H1 (cell line): ENCODE measurements around the gene LCE5A. TPM values are rescaled to one million over a fixed set of nuclear protein-coding genes. Genes with fewer than 3 reads are reported as not detected.

ENCODE experiments used
- CTCF ChIA-PET: fragments of 300-600 bp; sonication (Branson Sonifier 250); formaldehyde crosslinking; loops from one replicate; lab custom pipeline; 2021; ENCODE audit not compliant: partially characterized antibody; lab: Charles Lee
- POLR2A ChIA-PET: fragments of 300-600 bp; sonication (Branson Sonifier 250); formaldehyde crosslinking; loops from one replicate; lab custom pipeline; 2021; ENCODE audit warnings: inconsistent platforms; ENCODE audit not compliant: partially characterized antibody; lab: Charles Lee
- DNase-seq, 2 experiments: peaks; one replicate each; pipeline versions ENCODE4 v3.0.0 to v3.0.0-alpha.2; 2010 to 2022; ENCODE audit warnings: low spot score in 2 of 2, low read depth in 1 of 2, mixed read lengths in 1 of 2
- FAIRE-seq: peaks from 2 replicates; lab custom pipeline; 2011; peaks lifted over from hg19 to GRCh38; lab: Jason Lieb, UNC
- H2AFZ ChIP-seq: 2 replicates; pipeline ENCODE4 v1.8.1; 2012; ENCODE audit warnings: low read length, inconsistent platforms
- H2AK5ac ChIP-seq: 2 replicates; pipeline ENCODE4 v1.6.1; 2013; ENCODE audit warnings: low read depth, low read length
- H2BK120ac ChIP-seq: replicated peaks from 2 replicates; pipeline ENCODE3; 2013; ENCODE audit warnings: low read depth, low read length, inconsistent platforms
- H2BK12ac ChIP-seq: 2 replicates; pipeline ENCODE4 v1.6.1; 2013; ENCODE audit warnings: low read depth, low read length
- H2BK15ac ChIP-seq: 2 replicates; pipeline ENCODE4 v1.6.1; 2013; ENCODE audit warnings: low read length
- H2BK20ac ChIP-seq: 2 replicates; pipeline ENCODE4 v1.6.1; 2013; ENCODE audit warnings: low read length
- H2BK5ac ChIP-seq: 2 replicates; pipeline ENCODE4 v1.6.1; 2013; ENCODE audit warnings: low read depth, low read length
- H3K14ac ChIP-seq: 2 replicates; pipeline ENCODE4 v1.6.1; 2013; ENCODE audit warnings: inconsistent platforms; ENCODE audit not compliant: insufficient read length
- H3K18ac ChIP-seq: 2 replicates; pipeline ENCODE4 v1.6.1; 2013; ENCODE audit warnings: low read length; ENCODE audit errors: extremely low read depth
- H3K23ac ChIP-seq: 2 replicates; pipeline ENCODE4 v1.6.1; 2013; ENCODE audit warnings: inconsistent platforms; ENCODE audit not compliant: insufficient read length
- H3K23me2 ChIP-seq: 2 replicates; pipeline ENCODE4 v1.6.1; 2013; ENCODE audit warnings: low read depth, low read length
- H3K27ac ChIP-seq: 2 replicates; pipeline ENCODE4 v1.6.1; 2011; ENCODE audit warnings: low read depth, low read length, inconsistent platforms
- H3K27me3 ChIP-seq, 4 experiments: replicated peaks in 1 of 4; 1 replicate in 1 of 4; 2 replicates in 3 of 4; pipeline versions ENCODE4 v1.6.1 to v1.8.1; 2011 to 2013; ENCODE audit warnings: low read length in 3 of 4, mild to moderate bottlenecking in 3 of 4, inconsistent platforms in 2 of 4, mixed read lengths in 2 of 4, moderate library complexity in 1 of 4; ENCODE audit not compliant: control insufficient read depth in 3 of 4, insufficient read depth in 3 of 4; ENCODE audit errors: extremely low read depth in 1 of 4
- H3K36me3 ChIP-seq, 4 experiments: 2 replicates each; pipeline versions ENCODE4 v1.6.1 to v1.8.1; 2011 to 2013; ENCODE audit warnings: mild to moderate bottlenecking in 4 of 4, low read length in 3 of 4, moderate library complexity in 2 of 4, control low read depth in 1 of 4, inconsistent platforms in 1 of 4; ENCODE audit not compliant: insufficient read depth in 4 of 4, control insufficient read depth in 2 of 4
- H3K4ac ChIP-seq: replicated peaks from 2 replicates; pipeline ENCODE3; 2013; ENCODE audit warnings: low read length, low read depth, mixed read lengths, inconsistent platforms; ENCODE audit not compliant: insufficient read length
- H3K4me1 ChIP-seq, 4 experiments: replicated peaks in 1 of 4; 1 replicate in 1 of 4; 2 replicates in 3 of 4; pipeline versions ENCODE4 v1.6.1 to v1.8.1; 2011 to 2013; ENCODE audit warnings: low read length in 3 of 4, inconsistent platforms in 2 of 4, mixed read lengths in 1 of 4; ENCODE audit not compliant: insufficient read depth in 4 of 4, control insufficient read depth in 3 of 4
- H3K4me2 ChIP-seq, 2 experiments: 2 replicates each; pipeline versions ENCODE4 v1.6.1 to v1.8.1; 2011 to 2013; ENCODE audit warnings: low read depth in 2 of 2, low read length in 2 of 2, control low read depth in 1 of 2, inconsistent platforms in 1 of 2, mild to moderate bottlenecking in 1 of 2; ENCODE audit not compliant: insufficient read depth in 1 of 2
- H3K4me3 ChIP-seq, 4 experiments: fragments of 200-600, 300-600 bp in 1 of 4; sonication (generic), shearing (Covaris generic), sonication (Bioruptor Twin) in 1 of 4; 2 replicates each; pipeline versions ENCODE4 v1.5.1 to v1.8.1; 2011 to 2016; ENCODE audit warnings: low read length in 4 of 4, low read depth in 3 of 4, control low read depth in 2 of 4, inconsistent platforms in 2 of 4, mild to moderate bottlenecking in 2 of 4, mixed read lengths in 1 of 4, moderate library complexity in 1 of 4; ENCODE audit not compliant: insufficient read depth in 2 of 4; ENCODE audit errors: extremely low read depth in 1 of 4
- H3K56ac ChIP-seq: replicated peaks from 2 replicates; pipeline ENCODE3; 2013; ENCODE audit warnings: low read depth, mild to moderate bottlenecking, mixed read lengths, low read length, inconsistent platforms; ENCODE audit not compliant: insufficient read length
- H3K79me1 ChIP-seq: 2 replicates; pipeline ENCODE4 v1.6.1; 2013; ENCODE audit warnings: low read depth, low read length, control low read depth
- H3K79me2 ChIP-seq, 2 experiments: 2 replicates each; pipeline versions ENCODE4 v1.6.1 to v1.8.1; 2012 to 2013; ENCODE audit warnings: low read length in 2 of 2, mild to moderate bottlenecking in 2 of 2, inconsistent platforms in 1 of 2; ENCODE audit not compliant: insufficient read depth in 2 of 2, control insufficient read depth in 1 of 2
- H3K9ac ChIP-seq, 4 experiments: replicated peaks in 1 of 4; 1 replicate in 1 of 4; 2 replicates in 3 of 4; pipeline versions ENCODE4 v1.6.1 to v1.8.1; 2011 to 2013; ENCODE audit warnings: low read depth in 3 of 4, low read length in 3 of 4, control low read depth in 2 of 4, mild to moderate bottlenecking in 2 of 4, moderate library complexity in 2 of 4, inconsistent platforms in 1 of 4; ENCODE audit errors: extremely low read depth in 1 of 4
- H3K9me3 ChIP-seq, 2 experiments: 2 replicates each; pipeline versions ENCODE4 v1.6.1 to v1.8.1; 2012 to 2013; ENCODE audit warnings: mild to moderate bottlenecking in 2 of 2, moderate library complexity in 2 of 2, control low read depth in 1 of 2, inconsistent platforms in 1 of 2, low read depth in 1 of 2, low read length in 1 of 2, mixed read lengths in 1 of 2; ENCODE audit not compliant: insufficient read depth in 2 of 2
- H4K20me1 ChIP-seq, 2 experiments: replicated peaks in 1 of 2; 2 replicates each; pipeline versions ENCODE3 to v1.8.1; 2011 to 2013; ENCODE audit warnings: inconsistent platforms in 2 of 2, low read length in 2 of 2, mild to moderate bottlenecking in 1 of 2; ENCODE audit not compliant: insufficient read depth in 2 of 2, control insufficient read depth in 1 of 2
- H4K5ac ChIP-seq: 2 replicates; pipeline ENCODE4 v1.6.1; 2013; ENCODE audit warnings: low read length, low read depth, mixed read lengths, inconsistent platforms; ENCODE audit not compliant: insufficient read length
- H4K8ac ChIP-seq: 2 replicates; pipeline ENCODE4 v1.8.0; 2013; ENCODE audit warnings: mild to moderate bottlenecking, moderate library complexity, low read length, inconsistent platforms; ENCODE audit not compliant: insufficient read depth; ENCODE audit errors: extremely low read depth
- H4K91ac ChIP-seq: replicated peaks from 2 replicates; pipeline ENCODE3; 2013; ENCODE audit warnings: low read length, mixed read lengths, inconsistent platforms; ENCODE audit not compliant: insufficient read length
- BACH1 ChIP-seq: IDR thresholded peaks from 2 replicates; pipeline ENCODE4 v1.6.1; 2012; ENCODE audit warnings: low read length, improper control_type of control experiment
- CREB1 ChIP-seq: IDR thresholded peaks from 2 replicates; pipeline ENCODE4 v1.6.1; 2012; ENCODE audit warnings: inconsistent platforms
- CTBP2 ChIP-seq: IDR thresholded peaks from 2 replicates; pipeline ENCODE4 v1.7.0; 2011; ENCODE audit warnings: borderline replicate concordance, mild to moderate bottlenecking, moderate library complexity, mixed read lengths, low read length; ENCODE audit not compliant: insufficient read depth, insufficient read length
- HDAC2 ChIP-seq, 2 experiments: fragments of 300-600 bp in 1 of 2; sonication (generic) in 1 of 2; IDR thresholded peaks; 2 replicates each; pipeline ENCODE4 v1.6.1; 2011 to 2012; ENCODE audit warnings: low read depth in 2 of 2, low read length in 2 of 2, mild to moderate bottlenecking in 2 of 2, moderate library complexity in 2 of 2, borderline replicate concordance in 1 of 2, inconsistent platforms in 1 of 2
- HDAC6 ChIP-seq: IDR thresholded peaks from one replicate; pipeline ENCODE4 v1.7.1; 2012; ENCODE audit warnings: low read depth, mild to moderate bottlenecking, inconsistent platforms, low read length, moderate library complexity
- JUND ChIP-seq: IDR thresholded peaks from 2 replicates; pipeline ENCODE4 v1.6.1; 2011; ENCODE audit warnings: mild to moderate bottlenecking, improper control_type of control experiment, low read length
- NANOG ChIP-seq: IDR thresholded peaks from 2 replicates; pipeline ENCODE4 v1.6.1; 2011; ENCODE audit warnings: low read length, low read depth, mild to moderate bottlenecking, inconsistent platforms; ENCODE audit not compliant: insufficient read depth, poor library complexity, severe bottlenecking
- RBBP5 ChIP-seq: IDR thresholded peaks from 2 replicates; pipeline ENCODE4 v1.7.1; 2012; ENCODE audit warnings: low read depth, mild to moderate bottlenecking, inconsistent platforms, low read length, moderate library complexity, borderline replicate concordance
- SP4 ChIP-seq: IDR thresholded peaks from 2 replicates; pipeline ENCODE4 v1.6.1; 2012; ENCODE audit warnings: low read length, inconsistent platforms
- SUZ12 ChIP-seq: fragments of 200-600 bp; sonication (generic); IDR thresholded peaks from 2 replicates; pipeline ENCODE4 v1.6.1; 2012; ENCODE audit warnings: mild to moderate bottlenecking, inconsistent platforms, low read length, moderate library complexity, mixed read lengths
- WGBS, 2 experiments: shearing (Covaris generic) in 1 of 2; methylation state at CpG; one replicate each; pipeline versions ENCODE4 v1.1.6 to v1.1.7; 2013 to 2015; ENCODE audit warnings: low lambda C conversion rate in 2 of 2, mixed read lengths in 2 of 2, inconsistent platforms in 1 of 2, low coverage in 1 of 2, missing lambda C conversion rate in 1 of 2; ENCODE audit not compliant: insufficient replicate concordance in 2 of 2, insufficient coverage in 1 of 2, insufficient read length in 1 of 2; ENCODE audit errors: extremely low coverage in 1 of 2, missing lambda C conversion rate in 1 of 2; 5-methylcytosine and 5-hydroxymethylcytosine counted together
- polyA plus RNA-seq, 7 experiments: library from polyadenylated mRNA; depleted of rRNA in 3 of 7; stranded (reverse) in 5 of 7; unstranded in 2 of 7; fragments of >200 nt in 5 of 7; fragments of 200-250 nt in 2 of 7; gene quantifications; 1 replicate in 5 of 7; 2 replicates in 1 of 7; 4 replicates in 1 of 7; pipeline versions ENCODE4 v1.2.1 to v1.2.3, GENCODE V29; 2011 to 2013; ENCODE audit warnings: missing spikeins in 2 of 7, mixed read lengths in 2 of 7
- total RNA-seq: library from RNA; stranded (reverse); fragmentation: NEBNext Ultra II Directional; extraction: Animal tissue kit (Norgen Biotek cat#: 25700); gene quantifications from 2 replicates; pipeline ENCODE4 v1.2.1, GENCODE V29; 2021
- TF ChIP-seq, protein P1 (sequence below): IDR thresholded peaks from 2 replicates; pipeline ENCODE4 v1.6.1; 2011; ENCODE audit warnings: low read depth, mild to moderate bottlenecking, low read length; ENCODE audit not compliant: insufficient read depth
- TF ChIP-seq, protein P2 (sequence below): IDR thresholded peaks from 2 replicates; pipeline ENCODE4 v1.6.1; 2011; ENCODE audit warnings: low read length, improper control_type of control experiment

The LCE5A gene
- total and polyA plus RNA-seq, 2 of the 8 experiments (the other 6 are each of a cell fraction or from before 2014, with no cell fraction given) = not detected

DNA sequence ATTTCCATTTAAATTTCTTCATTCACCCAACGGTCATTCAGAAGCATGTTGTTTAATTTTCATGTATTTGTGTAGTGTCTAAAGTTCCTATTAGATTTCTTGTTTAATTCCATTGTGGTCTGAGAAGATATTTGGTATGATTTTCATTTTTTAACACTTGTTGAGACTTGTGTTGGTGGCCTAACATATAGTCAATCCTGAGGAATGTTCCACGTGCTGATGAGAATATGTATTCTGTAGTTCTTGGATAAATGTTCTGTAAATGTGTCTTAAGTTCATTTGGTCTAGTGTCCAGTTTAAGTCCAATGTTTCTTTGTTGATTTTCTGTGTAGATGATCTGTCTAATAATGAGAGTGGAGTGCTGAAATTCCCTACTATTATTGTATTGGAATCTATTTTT is 22.7 kb upstream of the LCE5A start:
- H3K9ac ChIP-seq = no peak overlapping the region
- no peak overlapping the region for H3K4me2 ChIP-seq
- H2BK120ac ChIP-seq = no peak overlapping the region
- H3K27ac ChIP-seq = no peak overlapping the region
- no peaks in the 10 kb centered on the region for H3K36me3 ChIP-seq
- no peak overlapping the region for H3K4ac ChIP-seq
- DNase-seq = no peak
- 82% methylated on average over 2 of the region's 2 CpGs; no CpG with 5 or more reads in 1 of the 2 experiments for WGBS, 2 experiments
- no peak overlapping the region for H2BK12ac ChIP-seq
- peaks cover 38 to 57% of the 10 kb centered on the region in 2 experiments for H3K9me3 ChIP-seq
- no peak overlapping the region for H4K8ac ChIP-seq
- ChIA-PET CTCF (no interaction called here), POLR2A (no interaction called here)
- no peaks in the 10 kb centered on the region for H3K23me2 ChIP-seq
- H3K79me1 ChIP-seq = no peaks in the 10 kb centered on the region
- no peaks in the 10 kb centered on the region for H3K4me1 ChIP-seq
- no peak overlapping the region for H3K56ac ChIP-seq
- no peak overlapping the region for H3K23ac ChIP-seq
- no peak for TF ChIP-seq SUZ12
- TF ChIP-seq HDAC6 = no peak
- TF ChIP-seq, protein P1, sequence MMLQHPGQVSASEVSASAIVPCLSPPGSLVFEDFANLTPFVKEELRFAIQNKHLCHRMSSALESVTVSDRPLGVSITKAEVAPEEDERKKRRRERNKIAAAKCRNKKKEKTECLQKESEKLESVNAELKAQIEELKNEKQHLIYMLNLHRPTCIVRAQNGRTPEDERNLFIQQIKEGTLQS = no peak
- TF ChIP-seq BACH1 = no peak
- no peak for TF ChIP-seq HDAC2 (IDR thresholded peaks at IDR 0.05; ENCODE audit: borderline replicate concordance in 1 of 2, low read depth in 2 of 2, low read length in 2 of 2)
- TF ChIP-seq, protein P2, sequence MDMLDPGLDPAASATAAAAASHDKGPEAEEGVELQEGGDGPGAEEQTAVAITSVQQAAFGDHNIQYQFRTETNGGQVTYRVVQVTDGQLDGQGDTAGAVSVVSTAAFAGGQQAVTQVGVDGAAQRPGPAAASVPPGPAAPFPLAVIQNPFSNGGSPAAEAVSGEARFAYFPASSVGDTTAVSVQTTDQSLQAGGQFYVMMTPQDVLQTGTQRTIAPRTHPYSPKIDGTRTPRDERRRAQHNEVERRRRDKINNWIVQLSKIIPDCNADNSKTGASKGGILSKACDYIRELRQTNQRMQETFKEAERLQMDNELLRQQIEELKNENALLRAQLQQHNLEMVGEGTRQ = no peak
- no peak for TF ChIP-seq NANOG
- no peak for TF ChIP-seq SP4
- no peak for TF ChIP-seq CTBP2
- no peak for TF ChIP-seq RBBP5
- no peak for TF ChIP-seq CREB1
- no peak for TF ChIP-seq JUND
- H4K91ac ChIP-seq = no peak overlapping the region
- H2AK5ac ChIP-seq = no peak overlapping the region
- no peak overlapping the region for H2BK15ac ChIP-seq
- H4K5ac ChIP-seq = no peak overlapping the region
- no peaks in the 10 kb centered on the region for H3K79me2 ChIP-seq
- H4K20me1 ChIP-seq = no peaks in the 10 kb centered on the region
- no peak overlapping the region for H2AFZ ChIP-seq
- H3K27me3 ChIP-seq = no peaks in the 10 kb centered on the region
- H3K18ac ChIP-seq = no peak overlapping the region
- H2BK20ac ChIP-seq = no peak overlapping the region
- H3K4me3 ChIP-seq = no peak overlapping the region
- no peak for FAIRE-seq
- no peak overlapping the region for H2BK5ac ChIP-seq
- no peak overlapping the region for H3K14ac ChIP-seq
